ENCODE measurements around the gene RIC3.

GRCh38 chr11:8086001-8086479 lies 82.8 kb downstream of the RIC3 start:
- TF ChIP-seq CTCF (IDR thresholded peaks at IDR 0.05) (no peak), POLR2A (IDR thresholded peaks at IDR 0.05) (no peak)

Data from esophagus squamous epithelium (tissue), 4 donors.